A673 (cell line): ENCODE data around the gene SELP.

Source experiments
- CTCF ChIP-seq: fragments of 300-800, 200-600 bp; sonication (generic); conservative IDR thresholded peaks from 2 replicates; pipeline ENCODE4 v1.5.1; 2017; ENCODE audit warnings: low read depth, mild to moderate bottlenecking, antibody characterized with exemption, low read length, moderate library complexity, mixed read lengths
- EZH2 ChIP-seq: fragments of 200-600 bp; sonication (generic); IDR thresholded peaks from 2 replicates; pipeline ENCODE4 v1.6.1; 2017; ENCODE audit warnings: borderline replicate concordance, low read depth, mild to moderate bottlenecking, mixed read lengths, antibody characterized with exemption, low read length; ENCODE audit not compliant: poor library complexity, severe bottlenecking

- TF ChIP-seq CTCF, result peak; percentile 62
- no peak for TF ChIP-seq EZH2
These were observed 43.3 kb downstream of the SELP start, which contains the start of gene F5 for GRCh38 chr1:169586395-169587255.
